ENCODE measurements around the gene SLC12A7.
"Not testable (repeated sequence)": the region's sequence is repeated elsewhere in the genome, so short reads cannot be mapped to it uniquely, and the experiment has no call there.

SLC12A7 gene

GRCh38 chr5:1001406-1002270, 110.2 kb downstream of the SLC12A7 start:
- no peak for DNase-seq

- not testable (repeated sequence) for DNase-seq
Observed at GRCh38 chr5:1000831-1001230, 111.0 kb downstream of the SLC12A7 start.
